Measurements from ENCODE around the gene CCM2L.

CCM2L gene

DNA sequence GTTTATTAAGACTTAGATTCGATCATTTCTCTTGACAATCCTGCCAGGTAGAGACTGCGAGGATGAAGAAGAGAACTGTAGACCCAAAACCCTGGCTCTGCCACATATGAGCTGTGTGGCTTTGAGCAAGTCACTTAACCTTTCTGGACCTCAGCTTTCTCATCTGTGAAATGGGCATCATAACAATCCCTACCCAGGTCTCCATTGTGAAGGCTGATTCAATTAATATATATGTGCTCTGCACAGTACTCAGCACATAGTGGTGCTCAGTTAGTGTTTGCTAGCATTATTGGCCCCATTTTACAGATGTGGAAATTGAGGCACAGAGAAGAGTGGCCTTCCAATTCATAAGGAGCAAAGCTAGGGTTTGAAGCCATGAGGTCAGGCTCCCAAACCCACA, 34.4 kb upstream of the CCM2L start:
- no peaks in the 10 kb centered on the region for H3K36me3 ChIP-seq (ENCODE audit: control insufficient read depth in 2 of 2, insufficient read depth in 2 of 2, low read length in 2 of 2)
- H3K9me3 ChIP-seq (ENCODE audit: control insufficient read depth in 2 of 2, low read length in 2 of 2) = no peaks in the 10 kb centered on the region
- no peak overlapping the region for H3K4me3 ChIP-seq (ENCODE audit: low read length in 2 of 2)
- H3K27ac ChIP-seq (ENCODE audit: low read length) = no peak overlapping the region
- no peak overlapping the region for H3K9ac ChIP-seq (ENCODE audit: low read length in 2 of 2)
- no peaks in the 10 kb centered on the region for H3K4me1 ChIP-seq (ENCODE audit: control insufficient read depth, insufficient read depth, low read length)
- H3K27me3 ChIP-seq (ENCODE audit: control insufficient read depth in 1 of 2, insufficient read depth in 2 of 2, low read length in 2 of 2) = peaks cover 11 to 20% of the 10 kb centered on the region in 2 donors

DNA sequence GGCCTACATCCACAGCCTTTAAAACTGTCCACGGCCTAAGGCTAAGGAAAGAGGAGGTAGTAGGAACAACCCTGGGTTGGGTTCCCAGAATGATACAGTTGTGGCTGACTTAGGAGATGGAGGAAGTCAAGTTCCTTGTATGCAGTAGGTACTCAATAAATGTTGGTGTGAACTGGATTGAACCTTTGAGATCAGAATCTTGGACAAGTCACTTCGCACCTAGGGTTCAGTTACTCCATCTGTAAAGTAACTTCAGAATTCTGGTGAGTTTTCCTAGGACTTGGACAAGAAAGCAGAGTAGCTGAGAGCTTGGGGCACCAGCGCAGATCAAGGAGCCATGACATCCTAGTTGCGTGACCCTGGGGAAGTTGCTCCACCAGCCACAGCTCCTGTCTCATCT, 33.2 kb upstream of the CCM2L start:
- Histone ChIP-seq H3K27ac (ENCODE audit: low read length) (no peak overlapping the region), H3K4me3 (ENCODE audit: low read length in 2 of 2) (no peak overlapping the region), H3K9me3 (ENCODE audit: control insufficient read depth in 2 of 2, low read length in 2 of 2) (no peaks in the 10 kb centered on the region), H3K27me3 (ENCODE audit: control insufficient read depth in 1 of 2, insufficient read depth in 2 of 2, low read length in 2 of 2) (peaks cover 11 to 25% of the 10 kb centered on the region in 2 donors), H3K36me3 (ENCODE audit: control insufficient read depth in 2 of 2, insufficient read depth in 2 of 2, low read length in 2 of 2) (no peaks in the 10 kb centered on the region), H3K9ac (ENCODE audit: low read length in 2 of 2) (no peak overlapping the region), H3K4me1 (ENCODE audit: control insufficient read depth, insufficient read depth, low read length) (no peaks in the 10 kb centered on the region)

DNA sequence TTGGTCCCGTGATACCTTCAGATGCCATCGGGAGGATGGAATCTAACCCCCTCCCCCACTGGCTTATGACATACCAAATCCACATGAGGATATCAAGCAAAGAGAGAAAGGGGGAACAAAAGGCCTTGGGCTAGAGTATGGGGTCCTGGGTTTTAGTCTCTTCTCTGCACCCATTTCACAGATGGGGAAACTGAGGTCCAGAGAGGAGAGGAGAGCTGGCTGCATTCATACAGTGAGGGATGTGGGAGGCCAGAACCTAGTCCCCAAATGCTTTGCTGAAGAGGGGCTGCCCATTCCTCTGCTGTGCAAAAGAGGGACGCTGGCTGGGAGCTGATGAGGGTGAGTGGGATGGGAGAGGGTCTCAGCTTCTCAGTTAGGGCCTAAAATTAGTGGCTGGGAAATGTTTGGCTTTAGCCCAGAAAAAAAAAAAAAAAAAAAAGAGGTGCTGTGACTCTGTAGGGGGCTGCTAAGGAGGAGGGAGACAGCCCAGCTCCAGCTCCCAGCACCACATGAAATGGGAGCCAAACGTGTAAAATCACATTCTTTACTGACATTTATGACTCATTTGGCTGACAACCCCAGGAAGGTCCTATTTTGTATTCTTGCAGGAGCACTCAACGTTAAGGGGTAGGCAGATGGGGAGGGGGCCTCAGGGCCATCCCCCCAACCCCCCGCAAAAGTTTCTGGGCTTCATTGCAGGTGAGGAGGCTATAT, 30.4 kb upstream of the CCM2L start:
- no peaks in the 10 kb centered on the region for H3K36me3 ChIP-seq (ENCODE audit: control insufficient read depth in 2 of 2, insufficient read depth in 2 of 2, low read length in 2 of 2)
- no peak overlapping the region for H3K27ac ChIP-seq (ENCODE audit: low read length)
- no peak overlapping the region for H3K9ac ChIP-seq (ENCODE audit: low read length in 2 of 2)
- peaks cover 10 to 22% of the 10 kb centered on the region in 2 donors for H3K27me3 ChIP-seq (ENCODE audit: control insufficient read depth in 1 of 2, insufficient read depth in 2 of 2, low read length in 2 of 2)
- H3K4me3 ChIP-seq (ENCODE audit: low read length in 2 of 2) = no peak overlapping the region
- H3K9me3 ChIP-seq (ENCODE audit: control insufficient read depth in 2 of 2, low read length in 2 of 2) = no peaks in the 10 kb centered on the region
- H3K4me1 ChIP-seq (ENCODE audit: control insufficient read depth, insufficient read depth, low read length) = no peaks in the 10 kb centered on the region

DNA sequence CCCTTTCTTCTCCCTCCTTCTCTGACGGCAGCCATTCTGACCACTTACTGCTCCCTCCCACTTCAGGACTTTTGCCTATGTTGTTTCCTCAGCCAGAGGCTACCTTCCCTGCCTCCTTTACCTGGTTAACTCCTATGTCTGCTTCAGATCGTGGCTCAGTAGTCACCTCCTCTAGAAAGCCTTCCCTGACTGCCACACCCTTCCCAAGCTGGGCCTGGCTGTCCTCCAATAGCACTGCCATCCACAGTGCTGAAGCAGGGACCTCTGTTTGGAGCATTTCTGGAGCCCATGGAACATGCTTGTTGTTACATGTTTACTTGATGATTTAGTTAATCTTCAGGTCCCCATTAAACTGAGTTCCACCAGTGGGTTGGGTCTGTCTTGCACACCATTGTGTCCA, 28.5 kb upstream of the CCM2L start:
- Histone ChIP-seq H3K4me1 (ENCODE audit: control insufficient read depth, insufficient read depth, low read length) (no peaks in the 10 kb centered on the region), H3K9me3 (ENCODE audit: control insufficient read depth in 2 of 2, low read length in 2 of 2) (no peaks in the 10 kb centered on the region), H3K36me3 (ENCODE audit: control insufficient read depth in 2 of 2, insufficient read depth in 2 of 2, low read length in 2 of 2) (no peaks in the 10 kb centered on the region), H3K4me3 (ENCODE audit: low read length in 2 of 2) (no peak overlapping the region), H3K27me3 (ENCODE audit: control insufficient read depth in 1 of 2, insufficient read depth in 2 of 2, low read length in 2 of 2) (peaks cover 8 to 15% of the 10 kb centered on the region in 2 donors), H3K9ac (ENCODE audit: low read length in 2 of 2) (no peak overlapping the region), H3K27ac (ENCODE audit: low read length) (no peak overlapping the region)

DNA sequence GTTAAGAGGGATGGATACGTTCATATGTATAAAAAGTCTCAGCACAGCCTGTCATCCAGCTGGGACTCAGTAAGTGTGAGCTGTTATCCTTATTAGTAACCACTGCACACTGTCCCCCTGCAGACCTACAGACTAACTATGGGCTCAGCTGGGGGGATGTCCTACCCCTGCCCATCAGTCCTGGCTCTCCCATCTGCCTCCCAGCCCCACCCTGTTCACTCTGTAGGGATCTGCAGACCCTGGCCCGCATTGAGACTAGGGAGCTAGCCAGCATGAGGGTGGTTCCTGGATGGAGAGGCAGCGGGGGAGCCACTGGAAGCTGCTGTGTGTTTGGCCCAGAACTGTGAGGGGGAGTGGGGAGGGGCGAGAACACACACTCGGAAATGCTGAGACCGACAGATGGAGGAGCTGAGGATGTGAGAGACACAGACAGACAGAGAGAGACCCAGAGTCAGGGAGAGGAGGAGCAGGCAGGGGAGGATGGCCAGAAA, 25.2 kb upstream of the CCM2L start:
- Histone ChIP-seq H3K9me3 (ENCODE audit: control insufficient read depth in 2 of 2, low read length in 2 of 2) (no peaks in the 10 kb centered on the region), H3K9ac (ENCODE audit: low read length in 2 of 2) (no peak overlapping the region), H3K36me3 (ENCODE audit: control insufficient read depth in 2 of 2, insufficient read depth in 2 of 2, low read length in 2 of 2) (no peaks in the 10 kb centered on the region), H3K27me3 (ENCODE audit: control insufficient read depth in 1 of 2, insufficient read depth in 2 of 2, low read length in 2 of 2) (peaks cover 6 to 8% of the 10 kb centered on the region in 2 donors), H3K4me1 (ENCODE audit: control insufficient read depth, insufficient read depth, low read length) (no peaks in the 10 kb centered on the region), H3K27ac (ENCODE audit: low read length) (no peak overlapping the region), H3K4me3 (ENCODE audit: low read length in 2 of 2) (no peak overlapping the region)

DNA sequence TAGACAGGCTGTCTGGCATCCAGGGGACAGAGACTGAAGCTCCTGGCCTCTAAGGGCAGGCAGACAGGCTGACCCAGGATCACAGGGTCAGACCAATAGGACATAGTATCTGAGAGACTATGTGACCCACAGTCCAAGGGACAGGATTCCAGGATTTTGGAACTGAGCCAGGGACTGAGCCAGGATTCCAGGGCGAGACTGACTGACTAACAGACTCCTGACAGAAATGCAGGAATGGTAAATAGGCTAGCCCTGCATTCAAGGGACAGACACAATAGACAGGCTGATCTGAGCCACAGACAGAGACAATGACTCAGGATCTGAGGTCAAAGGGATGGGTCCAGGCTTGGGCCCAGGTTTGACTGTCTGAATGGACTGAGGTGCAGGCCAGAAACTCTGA, 22.5 kb upstream of the CCM2L start:
- no peak overlapping the region for H3K4me3 ChIP-seq (ENCODE audit: low read length in 2 of 2)
- H3K9ac ChIP-seq (ENCODE audit: low read length in 2 of 2) = no peak overlapping the region
- peaks cover 0 to 4% of the 10 kb centered on the region in 2 donors for H3K27me3 ChIP-seq (ENCODE audit: control insufficient read depth in 1 of 2, insufficient read depth in 2 of 2, low read length in 2 of 2)

DNA sequence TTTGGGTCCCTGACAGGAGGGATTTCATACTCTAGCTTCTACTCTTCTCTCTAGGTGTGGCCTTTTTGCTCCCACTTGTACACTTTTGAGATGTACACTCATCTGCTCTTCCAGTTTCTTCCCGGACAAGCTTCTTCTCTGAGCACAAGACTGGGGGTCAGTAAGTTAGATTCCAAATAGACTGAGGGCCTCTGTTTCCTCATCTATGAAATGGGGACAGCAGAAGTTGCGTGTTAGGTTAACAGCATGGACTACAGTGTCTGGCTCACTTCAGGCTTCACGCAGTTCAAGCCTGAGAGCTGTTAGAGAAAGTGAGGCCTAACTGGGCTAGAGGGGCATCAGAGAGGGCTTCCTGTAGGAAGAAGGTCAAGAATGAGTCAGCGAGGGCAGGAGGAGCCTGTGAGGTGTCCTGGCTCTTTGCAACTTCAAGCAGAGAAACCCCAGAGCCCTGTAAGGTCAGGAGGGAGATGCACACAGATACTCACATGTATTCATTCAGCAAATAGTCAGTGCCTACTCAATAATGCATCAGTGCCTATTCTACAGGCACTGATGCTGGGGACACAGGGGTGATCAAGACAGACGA, 21.7 kb upstream of the CCM2L start:
- Histone ChIP-seq H3K4me1 (ENCODE audit: control insufficient read depth, insufficient read depth, low read length) (no peaks in the 10 kb centered on the region), H3K4me3 (ENCODE audit: low read length in 2 of 2) (no peak overlapping the region), H3K27ac (ENCODE audit: low read length) (no peak overlapping the region), H3K9me3 (ENCODE audit: control insufficient read depth in 2 of 2, low read length in 2 of 2) (no peaks in the 10 kb centered on the region), H3K36me3 (ENCODE audit: control insufficient read depth in 2 of 2, insufficient read depth in 2 of 2, low read length in 2 of 2) (no peaks in the 10 kb centered on the region), H3K27me3 (ENCODE audit: control insufficient read depth in 1 of 2, insufficient read depth in 2 of 2, low read length in 2 of 2) (peaks cover 0 to 3% of the 10 kb centered on the region in 2 donors), H3K9ac (ENCODE audit: low read length in 2 of 2) (no peak overlapping the region)

More for the DNA sequence above, 22.5 kb upstream of the CCM2L start:
- Histone ChIP-seq H3K9me3 (ENCODE audit: control insufficient read depth in 2 of 2, low read length in 2 of 2) (no peaks in the 10 kb centered on the region), H3K27ac (ENCODE audit: low read length) (no peak overlapping the region), H3K4me1 (ENCODE audit: control insufficient read depth, insufficient read depth, low read length) (no peaks in the 10 kb centered on the region), H3K36me3 (ENCODE audit: control insufficient read depth in 2 of 2, insufficient read depth in 2 of 2, low read length in 2 of 2) (no peaks in the 10 kb centered on the region)

DNA sequence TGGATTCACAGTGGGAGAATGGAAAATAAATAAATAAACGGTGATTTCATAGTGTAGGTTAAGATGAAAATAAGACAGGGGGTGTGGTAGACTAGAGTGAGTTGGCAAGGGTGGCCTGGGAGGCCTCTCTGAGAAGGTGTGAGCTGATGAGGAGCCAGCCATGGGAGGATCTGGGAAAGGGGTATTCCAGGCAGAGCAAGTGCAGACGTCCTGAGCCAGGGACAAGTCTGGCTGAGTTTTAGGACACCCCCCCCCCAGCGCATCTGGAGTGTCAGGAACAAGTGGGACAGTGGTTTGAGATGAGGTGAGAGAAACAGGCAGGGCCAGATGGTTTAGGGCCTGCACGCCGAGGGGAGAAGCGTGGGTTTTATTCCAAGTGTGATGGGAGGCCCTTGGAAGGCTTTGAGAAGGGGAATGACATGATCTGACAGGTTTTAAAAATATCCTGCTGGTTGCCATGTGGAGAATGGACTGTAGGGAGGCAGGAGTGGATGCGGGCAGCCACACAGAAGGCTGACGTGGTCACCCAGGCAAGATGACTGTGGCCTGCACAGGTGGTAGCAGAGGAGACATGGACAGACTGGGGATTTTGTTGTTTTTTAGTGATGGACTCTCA, 21.1 kb upstream of the CCM2L start:
- no peak overlapping the region for H3K9ac ChIP-seq (ENCODE audit: low read length in 2 of 2)
- peaks cover 0 to 3% of the 10 kb centered on the region in 2 donors for H3K27me3 ChIP-seq (ENCODE audit: control insufficient read depth in 1 of 2, insufficient read depth in 2 of 2, low read length in 2 of 2)
- H3K4me3 ChIP-seq (ENCODE audit: low read length in 2 of 2) = no peak overlapping the region
- no peaks in the 10 kb centered on the region for H3K9me3 ChIP-seq (ENCODE audit: control insufficient read depth in 2 of 2, low read length in 2 of 2)
- no peaks in the 10 kb centered on the region for H3K4me1 ChIP-seq (ENCODE audit: control insufficient read depth, insufficient read depth, low read length)
- H3K27ac ChIP-seq (ENCODE audit: low read length) = no peak overlapping the region
- no peaks in the 10 kb centered on the region for H3K36me3 ChIP-seq (ENCODE audit: control insufficient read depth in 2 of 2, insufficient read depth in 2 of 2, low read length in 2 of 2)

DNA sequence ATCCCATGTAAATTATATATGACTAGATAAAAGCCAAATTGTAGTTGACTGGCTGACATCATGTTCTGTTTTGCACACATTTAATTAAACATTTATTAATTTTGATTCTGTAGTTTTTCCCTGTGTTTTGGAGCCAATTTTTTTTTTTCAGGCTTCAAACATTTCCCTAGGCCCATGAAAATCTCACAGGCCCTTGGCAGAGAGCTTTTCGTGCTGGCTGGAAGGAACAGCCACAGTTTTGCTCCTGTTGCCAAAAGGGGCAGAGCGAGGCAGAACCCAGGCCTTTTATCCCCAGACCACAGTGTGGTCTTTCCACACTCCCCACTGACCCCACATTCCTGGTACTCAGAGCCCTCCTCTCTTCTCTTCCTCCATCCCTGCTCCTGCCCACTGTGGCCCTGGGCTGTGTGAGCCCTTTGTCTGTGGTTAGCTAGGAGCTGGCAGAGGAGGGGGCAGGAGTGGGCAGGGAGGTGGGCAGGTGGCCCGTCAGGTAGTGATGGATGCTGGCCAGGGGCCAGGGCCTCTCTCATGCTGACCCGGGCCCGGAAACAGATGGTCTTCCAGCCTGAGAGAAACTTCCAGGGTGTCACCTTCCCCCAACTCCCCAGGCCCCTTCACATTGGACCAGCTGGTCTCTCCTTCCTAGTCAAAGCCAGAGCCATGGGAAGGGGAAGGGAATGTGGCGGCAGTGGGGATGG, 19.4 kb upstream of the CCM2L start:
- no peak overlapping the region for H3K4me3 ChIP-seq (ENCODE audit: low read length in 2 of 2)
- no peaks in the 10 kb centered on the region for H3K36me3 ChIP-seq (ENCODE audit: control insufficient read depth in 2 of 2, insufficient read depth in 2 of 2, low read length in 2 of 2)
- H3K4me1 ChIP-seq (ENCODE audit: control insufficient read depth, insufficient read depth, low read length) = no peaks in the 10 kb centered on the region
- H3K9me3 ChIP-seq (ENCODE audit: control insufficient read depth in 2 of 2, low read length in 2 of 2) = no peaks in the 10 kb centered on the region
- peaks cover 5 to 7% of the 10 kb centered on the region in 2 donors for H3K27me3 ChIP-seq (ENCODE audit: control insufficient read depth in 1 of 2, insufficient read depth in 2 of 2, low read length in 2 of 2)
- no peak overlapping the region for H3K9ac ChIP-seq (ENCODE audit: low read length in 2 of 2)
- H3K27ac ChIP-seq (ENCODE audit: low read length) = no peak overlapping the region

DNA sequence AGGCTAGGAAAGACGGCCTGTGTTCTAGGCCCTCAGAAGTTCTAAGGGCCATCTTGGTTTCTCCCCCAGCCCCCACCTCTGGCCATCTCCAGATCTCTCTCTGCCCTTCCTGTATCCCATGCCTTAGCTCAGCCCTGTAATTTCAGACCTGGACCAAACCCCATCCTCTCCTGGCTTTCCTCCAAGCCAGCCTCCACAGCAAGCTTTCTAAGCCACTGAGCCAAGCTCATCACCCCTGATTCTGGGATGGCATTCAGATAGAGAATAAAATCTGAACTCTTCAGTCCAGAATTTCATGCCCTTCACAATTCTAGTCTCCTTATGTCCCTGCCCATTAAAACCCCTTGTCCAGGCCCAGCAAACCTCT, 18.9 kb upstream of the CCM2L start:
- H3K9ac ChIP-seq (ENCODE audit: low read length in 2 of 2) = no peak overlapping the region
- no peaks in the 10 kb centered on the region for H3K9me3 ChIP-seq (ENCODE audit: control insufficient read depth in 2 of 2, low read length in 2 of 2)
- H3K27ac ChIP-seq (ENCODE audit: low read length) = no peak overlapping the region
- no peaks in the 10 kb centered on the region for H3K36me3 ChIP-seq (ENCODE audit: control insufficient read depth in 2 of 2, insufficient read depth in 2 of 2, low read length in 2 of 2)
- no peaks in the 10 kb centered on the region for H3K4me1 ChIP-seq (ENCODE audit: control insufficient read depth, insufficient read depth, low read length)
- H3K27me3 ChIP-seq (ENCODE audit: control insufficient read depth in 1 of 2, insufficient read depth in 2 of 2, low read length in 2 of 2) = peaks cover 5 to 7% of the 10 kb centered on the region in 2 donors
- no peak overlapping the region for H3K4me3 ChIP-seq (ENCODE audit: low read length in 2 of 2)
